Esophagus squamous epithelium (tissue), 4 donors: ENCODE data around the gene DRD3.

Experiments
- CTCF ChIP-seq, 6 experiments: fragments of 450-650 bp in 4 of 6; fragments of 200-600 bp in 2 of 6; sonication (generic) in 2 of 6; IDR thresholded peaks; one replicate each; pipeline ENCODE4 v1.5.1; 2016 to 2019; ENCODE audit warnings: antibody characterized with exemption in 6 of 6, mild to moderate bottlenecking in 4 of 6, moderate library complexity in 4 of 6
- POLR2A ChIP-seq, 4 donors: fragments of 450-650 bp; IDR thresholded peaks; one replicate each; pipeline ENCODE4 v1.6.1; 2017; ENCODE audit warnings: antibody characterized with exemption in 4 of 4, mild to moderate bottlenecking in 4 of 4, moderate library complexity in 3 of 4

DNA sequence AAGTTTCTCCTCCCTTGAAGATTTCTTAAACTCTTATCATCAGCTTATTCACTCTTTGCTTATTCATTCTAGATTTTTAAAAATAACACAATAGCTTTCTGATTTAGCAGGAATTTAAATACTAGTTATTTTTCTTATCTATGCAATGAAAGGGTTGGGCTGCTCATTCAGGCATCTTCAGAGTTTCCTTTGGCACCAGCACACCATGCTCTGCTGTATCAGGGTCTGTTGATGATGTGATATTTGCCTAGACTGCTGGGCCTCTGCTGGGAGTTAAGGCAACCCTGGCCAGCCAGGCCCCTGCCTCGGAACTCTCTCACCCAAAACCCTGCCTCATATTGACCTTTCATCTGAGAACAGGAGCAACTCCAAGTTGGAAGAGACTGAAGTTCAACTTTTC lies 35.0 kb downstream of the DRD3 start:
- TF ChIP-seq CTCF (IDR thresholded peaks at IDR 0.05): no peak
- no peak for TF ChIP-seq POLR2A (IDR thresholded peaks at IDR 0.05)
